Measurements from ENCODE around the gene HDAC9.

The HDAC9 gene

GRCh38 chr7:18995811-18996426 is 500.4 kb downstream of the HDAC9 start:
- TF ChIP-seq CTCF (IDR thresholded peaks at IDR 0.05) = no peak
- Histone ChIP-seq H3K4me1 (ENCODE audit: control insufficient read depth in 1 of 2, insufficient read depth in 1 of 2, low read depth in 1 of 2, low read length in 1 of 2) (no peaks in the 10 kb centered on the region), H3K27me3 (no peaks in the 10 kb centered on the region), H3K27ac (no peak overlapping the region), H3K4me3 (ENCODE audit: low read depth in 1 of 2, low read length in 1 of 2) (no peak overlapping the region), H3K9me3 (no peaks in the 10 kb centered on the region), H3K36me3 (no peaks in the 10 kb centered on the region)

GRCh38 chr7:18996583-18996982 is 501.0 kb downstream of the HDAC9 start:
- Histone ChIP-seq H3K36me3 (no peaks in the 10 kb centered on the region), H3K4me3 (ENCODE audit: low read depth in 1 of 2, low read length in 1 of 2) (no peak overlapping the region), H3K4me1 (ENCODE audit: control insufficient read depth in 1 of 2, insufficient read depth in 1 of 2, low read depth in 1 of 2, low read length in 1 of 2) (no peaks in the 10 kb centered on the region), H3K27me3 (no peaks in the 10 kb centered on the region), H3K27ac (no peak overlapping the region), H3K9me3 (no peaks in the 10 kb centered on the region)
- no peak for TF ChIP-seq CTCF (IDR thresholded peaks at IDR 0.05)

GRCh38 chr7:18997477-18998150 is 502.1 kb downstream of the HDAC9 start:
- no peak overlapping the region for H3K4me3 ChIP-seq (ENCODE audit: low read depth in 1 of 2, low read length in 1 of 2)
- H3K27me3 ChIP-seq = no peaks in the 10 kb centered on the region
- H3K4me1 ChIP-seq (ENCODE audit: control insufficient read depth in 1 of 2, insufficient read depth in 1 of 2, low read depth in 1 of 2, low read length in 1 of 2) = no peaks in the 10 kb centered on the region
- no peaks in the 10 kb centered on the region for H3K36me3 ChIP-seq
- no peak overlapping the region for H3K27ac ChIP-seq
- TF ChIP-seq CTCF (IDR thresholded peaks at IDR 0.05) = no peak
- H3K9me3 ChIP-seq = no peaks in the 10 kb centered on the region

- Histone ChIP-seq H3K9me3 (no peaks in the 10 kb centered on the region), H3K36me3 (no peaks in the 10 kb centered on the region), H3K4me3 (ENCODE audit: low read depth in 1 of 2, low read length in 1 of 2) (no peak overlapping the region), H3K27ac (no peak overlapping the region), H3K4me1 (ENCODE audit: control insufficient read depth in 1 of 2, insufficient read depth in 1 of 2, low read depth in 1 of 2, low read length in 1 of 2) (no peaks in the 10 kb centered on the region), H3K27me3 (no peaks in the 10 kb centered on the region)
- no peak for TF ChIP-seq CTCF (IDR thresholded peaks at IDR 0.05)
These were observed 504.9 kb downstream of the HDAC9 start for GRCh38 chr7:19000410-19000809.

- H3K27me3 ChIP-seq = no peaks in the 10 kb centered on the region
- no peak overlapping the region for H3K4me3 ChIP-seq (ENCODE audit: low read depth in 1 of 2, low read length in 1 of 2)
- no peaks in the 10 kb centered on the region for H3K4me1 ChIP-seq (ENCODE audit: control insufficient read depth in 1 of 2, insufficient read depth in 1 of 2, low read depth in 1 of 2, low read length in 1 of 2)
- H3K9me3 ChIP-seq = no peaks in the 10 kb centered on the region
- no peak overlapping the region for H3K27ac ChIP-seq
- no peaks in the 10 kb centered on the region for H3K36me3 ChIP-seq
- TF ChIP-seq CTCF (IDR thresholded peaks at IDR 0.05) = no peak
These were observed 506.3 kb downstream of the HDAC9 start for GRCh38 chr7:19001854-19002253.
